ENCODE results near the gene GAB2. TPM values are rescaled to one million over a fixed set of nuclear protein-coding genes. Genes with fewer than 3 reads are reported as not detected.
A peak's percentile ranks its signal among the peaks of the same experiment; 100 is the strongest.

Gene GAB2
- total RNA-seq, 5 donors from 2014 or later (not counting 1 experiment from before 2014, with no cell fraction given), result 5.4 to 17.2 (median 8.8) TPM

DNA sequence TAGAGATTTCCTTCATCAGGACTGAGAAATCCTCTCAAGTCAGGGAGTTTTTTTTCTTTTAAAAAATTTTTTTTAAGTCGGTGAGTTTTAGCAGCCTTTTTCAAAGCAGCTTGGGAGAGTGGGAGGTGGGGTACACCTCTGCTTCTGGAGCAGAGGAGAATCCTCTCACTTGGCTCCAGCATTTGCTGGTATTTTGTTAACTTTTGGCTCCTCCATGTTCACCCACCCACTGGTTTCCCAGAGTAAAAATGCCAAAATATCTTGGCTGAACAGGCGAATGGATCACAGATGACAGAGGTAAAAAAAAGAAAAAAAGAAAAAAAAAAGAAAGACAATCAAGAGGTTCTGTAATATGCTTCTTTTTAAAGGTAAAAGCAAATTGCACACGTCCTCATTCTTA lies 68.0 kb downstream of the GAB2 start:
- H3K27ac ChIP-seq (ENCODE audit: low read length), result no peak overlapping the region
- peaks cover 3 to 7% of the 10 kb centered on the region in 2 experiments for H3K4me1 ChIP-seq (ENCODE audit: control insufficient read depth in 1 of 2, extremely low read depth in 1 of 2, insufficient read depth in 2 of 2, low read length in 2 of 2)
- ATAC-seq (replicated peaks in 1 of 4), result no peak
- no peak overlapping the region for H3K4me3 ChIP-seq (ENCODE audit: control insufficient read depth in 1 of 2, extremely low read depth in 1 of 2, low read length in 1 of 2)
- Mint-ChIP-seq H3K27me3 (peaks cover 3 to 4% of the 10 kb centered on the region in 2 donors), H3K9me3 (no peaks in the 10 kb centered on the region), H3K36me3 (peaks cover 6% of the 10 kb centered on the region), H3K4me1 (peaks cover 15 to 25% (median 20%) of the 10 kb centered on the region in 3 donors), H3K27ac (no peak overlapping the region), H3K4me3 (peak overlapping the region in 1 of 3 donors; percentile 69)
- no peaks in the 10 kb centered on the region for H3K9me3 ChIP-seq
- ChIA-PET POLR2A (no interaction called here), CTCF (no interaction called here)
- no CpG with 5 or more reads among the region's 3 CpGs for WGBS (ENCODE audit: insufficient coverage)
- H3K27me3 ChIP-seq (replicated peaks in 1 of 2; ENCODE audit: control insufficient read depth in 2 of 2, extremely low read depth in 1 of 2, insufficient read depth in 2 of 2, low read length in 1 of 2), result no peaks in the 10 kb centered on the region
- DNase-seq, result no peak
- H3K36me3 ChIP-seq (ENCODE audit: control insufficient read depth in 2 of 2, extremely low read depth in 1 of 2, insufficient read depth in 1 of 2, low read length in 1 of 2), result no peaks in the 10 kb centered on the region

DNA sequence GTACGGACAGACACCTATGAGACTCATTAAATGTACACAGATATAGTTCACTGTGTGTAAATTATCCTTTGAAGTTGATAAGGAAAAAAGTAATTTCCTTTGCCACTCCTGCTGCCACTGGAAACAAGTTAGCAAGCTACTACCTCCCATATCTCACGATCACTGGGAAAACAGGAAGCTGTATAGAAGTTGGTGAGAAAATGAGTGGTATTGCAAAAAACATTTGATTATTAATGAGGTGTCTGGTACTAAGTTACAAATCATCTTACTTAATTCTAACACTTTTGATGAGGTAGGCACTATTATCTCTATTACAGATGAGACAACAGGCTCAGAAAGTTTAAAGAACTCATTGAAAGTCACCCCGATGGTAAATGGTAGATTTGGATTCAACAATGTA lies 68.5 kb downstream of the GAB2 start:
- ATAC-seq (replicated peaks in 1 of 4) (no peak), DNase-seq (no peak)
- POLR2A ChIA-PET, result no interaction called here
- Mint-ChIP-seq H3K36me3 (peaks cover 6% of the 10 kb centered on the region), H3K27me3 (peaks cover 3 to 4% of the 10 kb centered on the region in 2 donors), H3K4me3 (no peak overlapping the region), H3K9me3 (no peaks in the 10 kb centered on the region), H3K27ac (no peak overlapping the region), H3K4me1 (peaks cover 15 to 25% (median 20%) of the 10 kb centered on the region in 3 donors)
- no peaks in the 10 kb centered on the region for H3K36me3 ChIP-seq (ENCODE audit: control insufficient read depth in 2 of 2, extremely low read depth in 1 of 2, insufficient read depth in 1 of 2, low read length in 1 of 2)
- H3K4me3 ChIP-seq (ENCODE audit: control insufficient read depth in 1 of 2, extremely low read depth in 1 of 2, low read length in 1 of 2), result no peak overlapping the region
- H3K27me3 ChIP-seq (replicated peaks in 1 of 2; ENCODE audit: control insufficient read depth in 2 of 2, extremely low read depth in 1 of 2, insufficient read depth in 2 of 2, low read length in 1 of 2), result no peaks in the 10 kb centered on the region
- H3K27ac ChIP-seq (ENCODE audit: low read length), result no peak overlapping the region
- peaks cover 3 to 7% of the 10 kb centered on the region in 2 experiments for H3K4me1 ChIP-seq (ENCODE audit: control insufficient read depth in 1 of 2, extremely low read depth in 1 of 2, insufficient read depth in 2 of 2, low read length in 2 of 2)
- CTCF ChIA-PET, result no interaction called here
- no peaks in the 10 kb centered on the region for H3K9me3 ChIP-seq
- WGBS (ENCODE audit: insufficient coverage), result no CpG with 5 or more reads among the region's 3 CpGs

DNA sequence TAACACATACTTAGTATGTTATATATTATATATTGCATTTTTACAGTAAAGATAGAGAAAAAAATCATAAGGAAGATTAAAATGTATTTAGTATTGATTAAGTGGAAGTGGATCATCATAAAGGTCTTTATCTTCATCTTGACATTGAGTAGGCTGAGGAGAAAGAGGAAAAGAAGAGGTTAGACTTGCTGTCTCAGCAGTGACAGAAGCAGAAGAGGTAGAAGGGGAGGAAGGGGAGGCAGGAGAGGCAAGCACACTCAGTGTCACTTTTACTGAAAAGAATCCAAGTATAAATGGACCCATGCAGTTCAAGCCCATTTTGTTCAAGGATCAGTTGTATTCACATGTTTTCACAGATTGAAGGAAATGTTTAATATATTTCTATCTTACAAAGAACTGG lies 69.7 kb downstream of the GAB2 start:
- Mint-ChIP-seq H3K4me3 (no peak overlapping the region), H3K27ac (no peak overlapping the region), H3K27me3 (peaks cover 3 to 4% of the 10 kb centered on the region in 2 donors), H3K4me1 (peaks cover 15 to 25% (median 20%) of the 10 kb centered on the region in 3 donors), H3K36me3 (peaks cover 6% of the 10 kb centered on the region), H3K9me3 (no peaks in the 10 kb centered on the region)
- CTCF ChIA-PET, result no interaction called here
- ATAC-seq (replicated peaks in 1 of 4) (no peak), DNase-seq (no peak)
- POLR2A ChIA-PET, result no interaction called here
- Histone ChIP-seq H3K27ac (ENCODE audit: low read length) (no peak overlapping the region), H3K4me1 (ENCODE audit: control insufficient read depth in 1 of 2, extremely low read depth in 1 of 2, insufficient read depth in 2 of 2, low read length in 2 of 2) (peaks cover 3 to 7% of the 10 kb centered on the region in 2 experiments), H3K4me3 (ENCODE audit: control insufficient read depth in 1 of 2, extremely low read depth in 1 of 2, low read length in 1 of 2) (no peak overlapping the region), H3K27me3 (replicated peaks in 1 of 2; ENCODE audit: control insufficient read depth in 2 of 2, extremely low read depth in 1 of 2, insufficient read depth in 2 of 2, low read length in 1 of 2) (no peaks in the 10 kb centered on the region), H3K9me3 (no peaks in the 10 kb centered on the region), H3K36me3 (ENCODE audit: control insufficient read depth in 2 of 2, extremely low read depth in 1 of 2, insufficient read depth in 1 of 2, low read length in 1 of 2) (no peaks in the 10 kb centered on the region)

DNA sequence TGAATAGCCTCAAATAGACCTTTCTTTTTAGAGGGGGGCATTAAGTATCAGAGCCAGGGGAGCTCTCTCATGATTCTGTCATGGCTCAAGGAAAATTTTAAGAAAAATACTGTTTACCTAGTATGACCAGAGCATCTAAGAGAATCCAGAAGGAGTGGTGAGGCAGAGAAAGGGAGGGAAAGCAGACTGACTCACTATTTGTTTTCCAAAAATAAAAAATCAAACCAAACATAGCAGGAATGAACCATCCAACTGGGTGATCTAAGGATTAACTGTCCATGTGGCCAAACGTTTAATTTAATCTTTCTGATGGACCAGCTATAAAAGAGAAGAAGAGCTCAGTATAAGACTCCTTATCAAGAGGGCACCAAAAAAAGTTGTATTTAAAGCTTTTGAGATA lies 70.8 kb downstream of the GAB2 start:
- Mint-ChIP-seq H3K4me1 (peaks cover 15 to 25% (median 20%) of the 10 kb centered on the region in 3 donors), H3K27ac (no peak overlapping the region), H3K36me3 (peaks cover 6% of the 10 kb centered on the region), H3K9me3 (no peaks in the 10 kb centered on the region), H3K4me3 (no peak overlapping the region), H3K27me3 (peaks cover 3 to 4% of the 10 kb centered on the region in 2 donors)
- Histone ChIP-seq H3K9me3 (no peaks in the 10 kb centered on the region), H3K4me3 (ENCODE audit: control insufficient read depth in 1 of 2, extremely low read depth in 1 of 2, low read length in 1 of 2) (no peak overlapping the region), H3K36me3 (ENCODE audit: control insufficient read depth in 2 of 2, extremely low read depth in 1 of 2, insufficient read depth in 1 of 2, low read length in 1 of 2) (no peaks in the 10 kb centered on the region), H3K4me1 (ENCODE audit: control insufficient read depth in 1 of 2, extremely low read depth in 1 of 2, insufficient read depth in 2 of 2, low read length in 2 of 2) (peaks cover 3 to 7% of the 10 kb centered on the region in 2 experiments), H3K27me3 (replicated peaks in 1 of 2; ENCODE audit: control insufficient read depth in 2 of 2, extremely low read depth in 1 of 2, insufficient read depth in 2 of 2, low read length in 1 of 2) (no peaks in the 10 kb centered on the region), H3K27ac (ENCODE audit: low read length) (no peak overlapping the region)
- no CpG with 5 or more reads among the region's 1 CpG for WGBS (ENCODE audit: insufficient coverage)
- POLR2A ChIA-PET, result interaction anchor here in 1 of 2 donors (0.7 kb wide), 1 partner anchor 69 kb away, joined by 5 read pairs; no protein-coding TSS in a partner anchor
- CTCF ChIA-PET, result interaction anchor here in 1 of 2 donors (0.6 kb wide), 1 partner anchor 38 kb away, joined by 4 read pairs; no protein-coding TSS in a partner anchor
- ATAC-seq (replicated peaks in 1 of 4) (no peak), DNase-seq (no peak)

DNA sequence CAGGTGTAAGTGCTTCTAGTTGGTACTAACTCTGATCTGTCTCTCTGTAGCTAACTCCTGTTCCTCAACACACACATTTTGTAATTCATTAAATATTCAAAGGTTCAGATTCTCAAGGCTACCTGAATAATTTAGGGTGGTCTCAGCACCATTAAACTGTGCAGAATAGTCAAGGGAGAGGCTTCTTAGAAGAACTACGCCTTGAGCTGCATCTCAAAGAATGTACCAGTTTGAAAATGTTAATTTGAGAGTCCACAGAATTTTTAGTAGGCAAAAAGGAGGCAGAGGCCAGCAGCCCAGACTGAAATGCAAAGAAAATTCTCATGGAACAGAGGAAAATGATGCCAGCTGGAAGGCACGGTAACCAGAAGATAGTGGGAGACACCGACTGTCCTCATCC lies 72.2 kb downstream of the GAB2 start:
- Histone ChIP-seq H3K27ac (ENCODE audit: low read length) (no peak overlapping the region), H3K4me1 (ENCODE audit: control insufficient read depth in 1 of 2, extremely low read depth in 1 of 2, insufficient read depth in 2 of 2, low read length in 2 of 2) (peaks cover 3 to 7% of the 10 kb centered on the region in 2 experiments), H3K27me3 (replicated peaks in 1 of 2; ENCODE audit: control insufficient read depth in 2 of 2, extremely low read depth in 1 of 2, insufficient read depth in 2 of 2, low read length in 1 of 2) (no peaks in the 10 kb centered on the region), H3K4me3 (ENCODE audit: control insufficient read depth in 1 of 2, extremely low read depth in 1 of 2, low read length in 1 of 2) (no peak overlapping the region), H3K36me3 (ENCODE audit: control insufficient read depth in 2 of 2, extremely low read depth in 1 of 2, insufficient read depth in 1 of 2, low read length in 1 of 2) (no peaks in the 10 kb centered on the region), H3K9me3 (no peaks in the 10 kb centered on the region)
- ChIA-PET POLR2A (no interaction called here), CTCF (no interaction called here)
- ATAC-seq (replicated peaks in 1 of 4) (no peak), DNase-seq (no peak)
- Mint-ChIP-seq H3K27ac (no peak overlapping the region), H3K9me3 (no peaks in the 10 kb centered on the region), H3K4me3 (no peak overlapping the region), H3K27me3 (peaks cover 3 to 4% of the 10 kb centered on the region in 2 donors), H3K4me1 (peaks cover 14 to 24% (median 15%) of the 10 kb centered on the region in 3 donors), H3K36me3 (peaks cover 6% of the 10 kb centered on the region)
- 97% methylated on average over 3 of the region's 3 CpGs for WGBS (ENCODE audit: insufficient coverage)

DNA sequence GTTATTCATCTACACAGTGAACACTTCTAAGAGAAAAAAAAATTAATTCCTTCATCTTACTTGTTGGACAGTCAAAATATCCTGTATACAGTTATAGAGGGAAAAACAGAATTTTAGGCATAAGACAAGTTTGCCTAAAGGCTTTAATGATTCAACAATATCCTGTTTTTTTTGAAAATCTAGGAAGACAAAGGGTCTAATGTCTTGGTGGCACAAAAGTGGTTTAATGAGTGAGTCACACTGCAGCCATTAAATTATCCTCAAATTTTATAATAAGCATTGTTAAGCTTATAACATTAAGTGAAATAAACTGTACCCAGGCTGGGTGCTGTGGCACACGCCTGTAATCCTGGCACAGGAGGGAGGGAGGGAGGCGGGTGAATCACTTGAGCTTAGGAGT lies 72.9 kb downstream of the GAB2 start:
- CTCF ChIA-PET, result no interaction called here
- no CpG with 5 or more reads among the region's 2 CpGs for WGBS (ENCODE audit: insufficient coverage)
- H3K27me3 Mint-ChIP-seq, result peaks cover 3 to 4% of the 10 kb centered on the region in 2 donors
- DNase-seq (no peak), ATAC-seq (replicated peaks in 1 of 4) (no peak)
- H3K4me3 ChIP-seq (ENCODE audit: control insufficient read depth in 1 of 2, extremely low read depth in 1 of 2, low read length in 1 of 2), result no peak overlapping the region
- H3K9me3 ChIP-seq, result no peaks in the 10 kb centered on the region
- H3K27ac Mint-ChIP-seq, result no peak overlapping the region
- H3K27ac ChIP-seq (ENCODE audit: low read length), result no peak overlapping the region
- H3K4me3 Mint-ChIP-seq, result no peak overlapping the region
- H3K4me1 ChIP-seq (ENCODE audit: control insufficient read depth in 1 of 2, extremely low read depth in 1 of 2, insufficient read depth in 2 of 2, low read length in 2 of 2), result peaks cover 0 to 4% of the 10 kb centered on the region in 2 experiments
- POLR2A ChIA-PET, result interaction anchor here in 1 of 2 donors (0.6 kb wide), 1 partner anchor 87 kb away, joined by 4 read pairs; no protein-coding TSS in a partner anchor
- no peaks in the 10 kb centered on the region for H3K9me3 Mint-ChIP-seq
- peaks cover 6% of the 10 kb centered on the region for H3K36me3 Mint-ChIP-seq
- H3K36me3 ChIP-seq (ENCODE audit: control insufficient read depth in 2 of 2, extremely low read depth in 1 of 2, insufficient read depth in 1 of 2, low read length in 1 of 2), result no peaks in the 10 kb centered on the region
- H3K4me1 Mint-ChIP-seq, result peaks cover 9 to 24% (median 16%) of the 10 kb centered on the region in 3 donors
- H3K27me3 ChIP-seq (replicated peaks in 1 of 2; ENCODE audit: control insufficient read depth in 2 of 2, extremely low read depth in 1 of 2, insufficient read depth in 2 of 2, low read length in 1 of 2), result no peaks in the 10 kb centered on the region

DNA sequence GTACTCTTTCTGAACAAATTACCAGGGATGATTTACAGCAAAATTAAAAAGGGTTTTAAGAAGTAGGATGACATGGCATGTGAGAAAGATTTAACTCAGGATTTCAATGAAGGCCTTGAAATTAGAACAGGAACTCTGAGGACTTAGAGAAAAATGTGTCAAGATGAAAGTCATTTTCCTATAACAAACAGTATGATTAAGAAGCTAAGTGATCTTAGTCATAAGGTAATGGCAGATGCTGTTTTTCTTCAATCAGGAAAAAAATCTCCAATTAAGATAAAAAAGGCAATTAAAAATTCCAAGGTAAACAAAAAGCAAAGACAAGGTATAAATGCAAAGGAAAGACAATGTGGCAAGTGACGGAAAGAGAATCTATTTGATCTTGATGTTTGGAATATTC lies 73.5 kb downstream of the GAB2 start:
- DNase-seq (no peak), ATAC-seq (replicated peaks in 1 of 4) (no peak)
- Histone ChIP-seq H3K4me1 (ENCODE audit: control insufficient read depth in 1 of 2, extremely low read depth in 1 of 2, insufficient read depth in 2 of 2, low read length in 2 of 2) (no peaks in the 10 kb centered on the region), H3K4me3 (ENCODE audit: control insufficient read depth in 1 of 2, extremely low read depth in 1 of 2, low read length in 1 of 2) (no peak overlapping the region), H3K36me3 (ENCODE audit: control insufficient read depth in 2 of 2, extremely low read depth in 1 of 2, insufficient read depth in 1 of 2, low read length in 1 of 2) (no peaks in the 10 kb centered on the region), H3K9me3 (no peaks in the 10 kb centered on the region), H3K27ac (ENCODE audit: low read length) (no peak overlapping the region), H3K27me3 (replicated peaks in 1 of 2; ENCODE audit: control insufficient read depth in 2 of 2, extremely low read depth in 1 of 2, insufficient read depth in 2 of 2, low read length in 1 of 2) (no peaks in the 10 kb centered on the region)
- no peak overlapping the region for H3K27ac Mint-ChIP-seq
- CTCF ChIA-PET, result no interaction called here
- WGBS (ENCODE audit: insufficient coverage), result no CpG with 5 or more reads among the region's 1 CpG
- peaks cover 9 to 26% (median 16%) of the 10 kb centered on the region in 3 donors for H3K4me1 Mint-ChIP-seq
- H3K27me3 Mint-ChIP-seq, result peaks cover 3 to 4% of the 10 kb centered on the region in 2 donors
- peaks cover 6% of the 10 kb centered on the region for H3K36me3 Mint-ChIP-seq
- H3K9me3 Mint-ChIP-seq, result no peaks in the 10 kb centered on the region
- no peak overlapping the region for H3K4me3 Mint-ChIP-seq
- POLR2A ChIA-PET, result interaction anchor here in 1 of 2 donors (0.6 kb wide), 1 partner anchor 178 kb away, joined by 3 read pairs; no protein-coding TSS in a partner anchor

Data from T-cell (primary cell).